ENCODE results near the gene TRIM2.

DNA sequence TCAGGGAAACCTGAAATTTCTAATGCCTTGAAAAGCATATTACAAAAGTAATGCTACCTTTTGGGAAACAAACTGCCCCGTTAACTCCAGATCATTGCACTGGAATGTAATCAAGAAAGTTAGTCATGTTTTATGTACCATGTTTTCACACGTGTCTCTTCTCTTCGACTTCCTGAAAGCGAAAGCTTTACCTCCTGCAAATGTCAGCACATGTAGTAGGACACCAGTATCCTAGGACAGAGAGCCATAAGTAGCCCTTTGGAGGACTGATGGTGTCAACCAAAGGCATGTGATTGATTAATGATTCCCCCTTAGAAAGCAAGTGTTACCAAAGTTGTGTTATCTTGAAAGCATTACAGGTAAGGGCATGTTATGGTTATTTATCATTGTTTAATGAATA is 131.4 kb downstream of the TRIM2 start:
- no peak for TF ChIP-seq POLR2A (IDR thresholded peaks at IDR 0.05; ENCODE audit: low read depth, low read length)
- no peak for TF ChIP-seq TAF1 (IDR thresholded peaks at IDR 0.05; ENCODE audit: low read depth, low read length)

Measured in GM12891 (cell line).